ENCODE results near the gene FLRT2.

FLRT2 gene

DNA sequence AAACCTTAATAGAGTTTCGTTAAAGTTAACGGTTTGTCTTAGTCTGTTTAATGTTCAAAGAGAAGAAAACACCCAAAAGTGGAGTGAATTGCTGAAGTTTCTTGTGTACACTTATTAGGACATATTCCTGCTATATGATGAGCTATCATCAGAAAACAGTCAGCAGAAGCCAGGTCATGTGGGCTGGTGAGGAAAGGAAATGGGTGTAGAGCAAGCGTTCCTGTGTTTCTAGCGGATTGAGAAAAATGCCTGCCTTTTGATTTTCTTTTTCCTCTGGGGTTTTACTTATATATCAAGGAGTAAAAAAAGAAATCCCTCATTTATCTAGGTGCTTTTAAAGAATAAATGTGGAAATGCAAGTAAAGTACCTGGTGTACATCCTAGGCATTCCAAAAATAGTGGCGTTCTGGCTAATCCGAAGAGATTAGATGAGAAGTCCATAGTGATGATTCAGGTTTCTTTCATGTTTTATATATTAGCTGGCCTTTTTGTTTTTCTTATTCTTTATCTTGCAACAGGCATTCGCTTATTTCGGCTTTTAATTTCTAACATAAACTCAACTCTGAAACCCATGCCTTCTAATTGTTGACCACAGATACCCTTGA, 50.7 kb downstream of the FLRT2 start:
- Histone ChIP-seq H3K4me2 (ENCODE audit: low read length) (peak overlapping the region; percentile 12), H3K4me1 (ENCODE audit: control insufficient read depth, insufficient read depth, low read length) (peaks cover 37% of the 10 kb centered on the region), H3K9me3 (replicated peaks; ENCODE audit: low read length) (no peaks in the 10 kb centered on the region), H3K4me3 (ENCODE audit: low read length) (no peak overlapping the region), H3K36me3 (ENCODE audit: insufficient read depth, low read length) (no peaks in the 10 kb centered on the region), H3K9ac (ENCODE audit: low read depth, low read length) (no peak overlapping the region), H3K27me3 (ENCODE audit: control insufficient read depth, insufficient read depth, low read length) (no peaks in the 10 kb centered on the region)

DNA sequence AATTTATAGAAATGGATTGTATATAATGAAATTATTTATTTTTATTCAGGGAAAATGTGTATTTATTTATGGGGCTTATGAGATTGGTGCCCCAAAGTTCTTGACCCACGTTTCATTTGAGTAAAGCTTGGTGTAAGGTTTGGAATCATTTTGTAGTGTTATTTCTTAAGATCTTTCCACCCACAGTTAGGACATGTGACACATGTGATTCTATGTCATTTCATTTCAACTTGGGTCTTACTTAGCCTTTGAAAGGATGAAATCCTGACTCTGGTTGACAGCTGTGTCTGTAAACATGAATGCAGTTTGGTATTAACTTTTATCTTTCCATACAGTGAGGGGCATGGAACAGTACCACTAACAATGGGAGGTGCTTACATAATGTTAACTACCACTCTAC, 51.7 kb downstream of the FLRT2 start:
- H3K9me3 ChIP-seq (replicated peaks; ENCODE audit: low read length): no peaks in the 10 kb centered on the region
- no peaks in the 10 kb centered on the region for H3K27me3 ChIP-seq (ENCODE audit: control insufficient read depth, insufficient read depth, low read length)
- no peak overlapping the region for H3K4me3 ChIP-seq (ENCODE audit: low read length)
- peaks cover 27% of the 10 kb centered on the region for H3K4me1 ChIP-seq (ENCODE audit: control insufficient read depth, insufficient read depth, low read length)
- H3K4me2 ChIP-seq (ENCODE audit: low read length): no peak overlapping the region
- no peak overlapping the region for H3K9ac ChIP-seq (ENCODE audit: low read depth, low read length)
- H3K36me3 ChIP-seq (ENCODE audit: insufficient read depth, low read length): no peaks in the 10 kb centered on the region

- no peaks in the 10 kb centered on the region for H3K27me3 ChIP-seq (ENCODE audit: control insufficient read depth, insufficient read depth, low read length)
- H3K4me2 ChIP-seq (ENCODE audit: low read length): no peak overlapping the region
- H3K36me3 ChIP-seq (ENCODE audit: insufficient read depth, low read length): no peaks in the 10 kb centered on the region
- no peak overlapping the region for H3K9ac ChIP-seq (ENCODE audit: low read depth, low read length)
- H3K9me3 ChIP-seq (replicated peaks; ENCODE audit: low read length): no peaks in the 10 kb centered on the region
- H3K4me3 ChIP-seq (ENCODE audit: low read length): no peak overlapping the region
- H3K4me1 ChIP-seq (ENCODE audit: control insufficient read depth, insufficient read depth, low read length): peaks cover 31% of the 10 kb centered on the region
Observed at GRCh38 chr14:85583380-85583779, 53.4 kb downstream of the FLRT2 start.

GRCh38 chr14:85584481-85584880, 54.5 kb downstream of the FLRT2 start:
- no peaks in the 10 kb centered on the region for H3K27me3 ChIP-seq (ENCODE audit: control insufficient read depth, insufficient read depth, low read length)
- H3K4me3 ChIP-seq (ENCODE audit: low read length): no peak overlapping the region
- H3K4me1 ChIP-seq (ENCODE audit: control insufficient read depth, insufficient read depth, low read length): peaks cover 31% of the 10 kb centered on the region
- no peaks in the 10 kb centered on the region for H3K36me3 ChIP-seq (ENCODE audit: insufficient read depth, low read length)
- H3K9ac ChIP-seq (ENCODE audit: low read depth, low read length): no peak overlapping the region
- no peaks in the 10 kb centered on the region for H3K9me3 ChIP-seq (replicated peaks; ENCODE audit: low read length)
- no peak overlapping the region for H3K4me2 ChIP-seq (ENCODE audit: low read length)

GRCh38 chr14:85587151-85587711, 57.3 kb downstream of the FLRT2 start:
- peak overlapping the region; percentile 48 for H3K4me3 ChIP-seq (ENCODE audit: low read length)
- H3K27me3 ChIP-seq (ENCODE audit: control insufficient read depth, insufficient read depth, low read length): no peaks in the 10 kb centered on the region
- H3K36me3 ChIP-seq (ENCODE audit: insufficient read depth, low read length): no peaks in the 10 kb centered on the region
- no peaks in the 10 kb centered on the region for H3K9me3 ChIP-seq (replicated peaks; ENCODE audit: low read length)
- H3K9ac ChIP-seq (ENCODE audit: low read depth, low read length): peak overlapping the region; percentile 37
- peak overlapping the region; percentile 69 for H3K4me2 ChIP-seq (ENCODE audit: low read length)
- peaks cover 21% of the 10 kb centered on the region for H3K4me1 ChIP-seq (ENCODE audit: control insufficient read depth, insufficient read depth, low read length)

GRCh38 chr14:85590784-85591183, 60.8 kb downstream of the FLRT2 start:
- H3K36me3 ChIP-seq (ENCODE audit: insufficient read depth, low read length): no peaks in the 10 kb centered on the region
- H3K4me2 ChIP-seq (ENCODE audit: low read length): no peak overlapping the region
- no peaks in the 10 kb centered on the region for H3K27me3 ChIP-seq (ENCODE audit: control insufficient read depth, insufficient read depth, low read length)
- no peak overlapping the region for H3K9ac ChIP-seq (ENCODE audit: low read depth, low read length)
- no peak overlapping the region for H3K4me3 ChIP-seq (ENCODE audit: low read length)
- H3K4me1 ChIP-seq (ENCODE audit: control insufficient read depth, insufficient read depth, low read length): peaks cover 21% of the 10 kb centered on the region
- H3K9me3 ChIP-seq (replicated peaks; ENCODE audit: low read length): no peaks in the 10 kb centered on the region

GRCh38 chr14:85594217-85594616, 64.3 kb downstream of the FLRT2 start:
- no peaks in the 10 kb centered on the region for H3K9me3 ChIP-seq (replicated peaks; ENCODE audit: low read length)
- no peak overlapping the region for H3K4me2 ChIP-seq (ENCODE audit: low read length)
- no peaks in the 10 kb centered on the region for H3K36me3 ChIP-seq (ENCODE audit: insufficient read depth, low read length)
- H3K27me3 ChIP-seq (ENCODE audit: control insufficient read depth, insufficient read depth, low read length): no peaks in the 10 kb centered on the region
- no peak overlapping the region for H3K4me3 ChIP-seq (ENCODE audit: low read length)
- H3K4me1 ChIP-seq (ENCODE audit: control insufficient read depth, insufficient read depth, low read length): peaks cover 5% of the 10 kb centered on the region
- no peak overlapping the region for H3K9ac ChIP-seq (ENCODE audit: low read depth, low read length)

GRCh38 chr14:85595981-85596380, 66.0 kb downstream of the FLRT2 start:
- Histone ChIP-seq H3K9ac (ENCODE audit: low read depth, low read length) (no peak overlapping the region), H3K27me3 (ENCODE audit: control insufficient read depth, insufficient read depth, low read length) (no peaks in the 10 kb centered on the region), H3K4me1 (ENCODE audit: control insufficient read depth, insufficient read depth, low read length) (peaks cover 1% of the 10 kb centered on the region), H3K4me2 (ENCODE audit: low read length) (no peak overlapping the region), H3K9me3 (replicated peaks; ENCODE audit: low read length) (no peaks in the 10 kb centered on the region), H3K4me3 (ENCODE audit: low read length) (no peak overlapping the region), H3K36me3 (ENCODE audit: insufficient read depth, low read length) (no peaks in the 10 kb centered on the region)

GRCh38 chr14:85596562-85596961, 66.6 kb downstream of the FLRT2 start:
- no peaks in the 10 kb centered on the region for H3K27me3 ChIP-seq (ENCODE audit: control insufficient read depth, insufficient read depth, low read length)
- H3K9ac ChIP-seq (ENCODE audit: low read depth, low read length): no peak overlapping the region
- no peaks in the 10 kb centered on the region for H3K4me1 ChIP-seq (ENCODE audit: control insufficient read depth, insufficient read depth, low read length)
- H3K4me3 ChIP-seq (ENCODE audit: low read length): no peak overlapping the region
- H3K9me3 ChIP-seq (replicated peaks; ENCODE audit: low read length): no peaks in the 10 kb centered on the region
- no peaks in the 10 kb centered on the region for H3K36me3 ChIP-seq (ENCODE audit: insufficient read depth, low read length)
- no peak overlapping the region for H3K4me2 ChIP-seq (ENCODE audit: low read length)

DNA sequence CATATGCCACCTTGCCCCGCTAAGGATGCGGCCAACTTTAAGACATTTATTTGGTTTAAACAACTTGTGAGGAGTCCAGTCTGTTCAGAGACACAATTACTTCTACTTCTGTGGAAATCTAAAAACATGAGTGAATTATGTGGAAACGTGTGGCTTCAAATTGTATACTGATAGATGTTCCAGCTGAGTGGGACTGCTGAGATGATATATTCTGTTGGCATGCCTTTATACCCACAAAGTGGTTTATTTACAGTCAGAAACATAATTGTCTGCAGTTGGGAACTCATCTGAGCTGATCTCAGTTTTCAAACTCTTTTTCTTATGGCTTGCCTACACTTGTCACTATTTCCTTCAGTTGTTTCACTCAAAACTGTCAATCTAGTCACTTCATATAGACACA, 67.8 kb downstream of the FLRT2 start:
- Histone ChIP-seq H3K36me3 (ENCODE audit: insufficient read depth, low read length) (no peaks in the 10 kb centered on the region), H3K4me2 (ENCODE audit: low read length) (no peak overlapping the region), H3K4me3 (ENCODE audit: low read length) (no peak overlapping the region), H3K9me3 (replicated peaks; ENCODE audit: low read length) (no peaks in the 10 kb centered on the region), H3K9ac (ENCODE audit: low read depth, low read length) (no peak overlapping the region), H3K4me1 (ENCODE audit: control insufficient read depth, insufficient read depth, low read length) (no peaks in the 10 kb centered on the region), H3K27me3 (ENCODE audit: control insufficient read depth, insufficient read depth, low read length) (no peaks in the 10 kb centered on the region)

DNA sequence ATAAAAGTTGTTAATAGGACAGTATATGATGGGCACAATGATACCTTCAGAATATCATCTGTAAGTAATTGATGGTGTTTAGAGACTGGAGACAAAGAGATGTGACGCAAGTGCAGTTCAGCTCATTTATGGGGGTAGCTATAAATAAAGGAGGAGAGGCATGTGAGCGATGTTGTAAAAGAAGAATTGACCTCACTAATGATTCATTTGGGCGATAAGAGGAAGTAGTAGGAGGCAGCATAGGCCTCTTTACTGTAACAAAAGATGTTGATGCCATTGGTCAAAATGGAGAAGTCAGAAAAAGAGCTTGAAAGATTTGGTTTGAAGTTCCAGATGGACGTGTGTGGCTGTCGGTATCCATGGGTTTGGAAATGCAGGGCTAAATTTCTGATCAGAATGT, 70.0 kb downstream of the FLRT2 start:
- Histone ChIP-seq H3K9me3 (replicated peaks; ENCODE audit: low read length) (no peaks in the 10 kb centered on the region), H3K4me1 (ENCODE audit: control insufficient read depth, insufficient read depth, low read length) (no peaks in the 10 kb centered on the region), H3K4me2 (ENCODE audit: low read length) (no peak overlapping the region), H3K9ac (ENCODE audit: low read depth, low read length) (no peak overlapping the region), H3K36me3 (ENCODE audit: insufficient read depth, low read length) (no peaks in the 10 kb centered on the region), H3K27me3 (ENCODE audit: control insufficient read depth, insufficient read depth, low read length) (no peaks in the 10 kb centered on the region), H3K4me3 (ENCODE audit: low read length) (no peak overlapping the region)

- Histone ChIP-seq H3K36me3 (ENCODE audit: insufficient read depth, low read length) (no peaks in the 10 kb centered on the region), H3K4me2 (ENCODE audit: low read length) (no peak overlapping the region), H3K4me1 (ENCODE audit: control insufficient read depth, insufficient read depth, low read length) (no peaks in the 10 kb centered on the region), H3K27me3 (ENCODE audit: control insufficient read depth, insufficient read depth, low read length) (no peaks in the 10 kb centered on the region), H3K9me3 (replicated peaks; ENCODE audit: low read length) (no peaks in the 10 kb centered on the region), H3K9ac (ENCODE audit: low read depth, low read length) (no peak overlapping the region), H3K4me3 (ENCODE audit: low read length) (no peak overlapping the region)
Observed at GRCh38 chr14:85601246-85601645, 71.3 kb downstream of the FLRT2 start.
